NCI-H2029 (cell line): ENCODE results near the gene MRAP.
A peak's percentile ranks its signal among the peaks of the same experiment; 100 is the strongest.
"Not testable (repeated sequence)": the region's sequence is repeated elsewhere in the genome, so short reads cannot be mapped to it uniquely, and the experiment has no call there.

Experiments
- DNase-seq: peaks from one replicate; lab custom pipeline; 2025; lab: John Stamatoyannopoulos, UW

MRAP gene

DNA sequence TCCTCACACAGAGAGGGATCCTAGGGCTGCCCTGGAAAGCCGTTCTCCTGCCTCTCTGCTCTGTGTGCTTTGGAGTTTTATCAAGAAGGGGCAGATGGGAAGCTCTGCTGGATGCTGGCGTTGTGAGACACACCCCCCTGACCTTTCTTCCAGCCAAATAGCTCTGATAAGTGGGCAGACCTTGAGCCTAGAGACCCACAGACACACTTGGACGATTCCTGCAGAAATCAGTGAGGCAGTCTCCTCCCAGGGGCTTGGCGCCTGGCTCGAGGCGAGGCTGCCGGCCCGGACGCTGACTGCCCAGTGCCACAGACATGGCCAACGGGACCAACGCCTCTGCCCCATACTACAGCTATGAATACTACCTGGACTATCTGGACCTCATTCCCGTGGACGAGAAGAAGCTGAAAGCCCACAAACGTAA, at the start of gene MRAP:
TSS of gene MRAP (plus strand) at position 198 of the 424 bp plus-strand sequence. CDS start at position 315, 117 bp downstream.
- no peak for DNase-seq

DNA sequence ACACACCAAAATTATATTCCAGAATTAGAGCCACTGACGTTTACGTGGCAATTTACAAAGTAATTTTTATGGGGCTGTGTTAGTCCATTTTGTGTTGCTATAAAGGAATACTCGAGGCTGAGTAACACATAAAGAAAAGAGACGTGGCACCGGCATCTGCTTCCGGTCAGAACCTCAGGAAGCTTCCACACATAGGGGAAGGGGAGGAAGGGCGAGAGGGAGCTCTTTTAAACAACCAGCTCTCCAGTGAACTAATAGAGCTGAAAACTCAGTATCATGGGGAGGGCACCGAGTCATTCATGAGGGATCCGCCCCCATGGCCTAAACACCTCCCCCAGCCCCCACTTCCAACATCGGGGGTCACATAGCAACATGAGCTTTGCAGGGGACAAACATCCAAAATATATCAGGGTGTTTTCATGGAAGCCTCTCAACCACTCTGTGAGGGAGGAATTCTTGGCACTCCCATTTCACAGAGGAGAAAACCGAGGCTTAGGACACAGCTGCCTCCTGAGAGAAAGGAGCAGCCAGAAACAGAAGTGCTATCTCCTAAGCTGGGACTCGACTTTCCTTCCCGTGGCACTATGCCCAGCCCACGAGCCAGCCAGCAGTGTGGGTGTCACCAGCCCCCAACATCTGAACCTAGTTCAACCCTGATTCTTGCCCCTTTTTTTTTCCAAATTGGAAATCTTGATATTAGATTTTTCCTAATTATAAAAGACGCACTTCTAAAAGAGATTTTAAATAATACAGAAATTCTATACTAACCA, 49.0 kb upstream of the MRAP start:
- peak; percentile 44 for DNase-seq

DNA sequence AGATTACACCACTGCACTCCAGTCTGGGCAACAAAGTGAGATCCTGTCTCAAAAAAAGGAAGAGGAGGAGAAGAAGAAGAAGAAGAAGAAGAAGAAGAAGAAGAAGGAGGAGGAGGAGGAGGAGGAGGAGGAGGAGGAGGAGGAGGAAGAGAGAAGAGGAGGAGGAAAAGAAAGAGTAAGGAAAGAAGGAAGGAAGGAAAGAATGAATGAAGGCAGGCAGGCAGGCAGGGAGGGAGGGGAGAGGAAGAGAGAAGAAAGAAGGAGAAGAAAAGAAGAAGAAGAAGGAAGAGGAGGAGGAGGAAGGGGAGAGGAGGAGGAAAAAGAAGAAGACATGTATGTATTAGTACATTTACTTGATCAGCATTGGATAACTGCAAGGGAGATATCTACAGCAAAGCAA, 46.5 kb upstream of the MRAP start:
- no peak for DNase-seq

DNA sequence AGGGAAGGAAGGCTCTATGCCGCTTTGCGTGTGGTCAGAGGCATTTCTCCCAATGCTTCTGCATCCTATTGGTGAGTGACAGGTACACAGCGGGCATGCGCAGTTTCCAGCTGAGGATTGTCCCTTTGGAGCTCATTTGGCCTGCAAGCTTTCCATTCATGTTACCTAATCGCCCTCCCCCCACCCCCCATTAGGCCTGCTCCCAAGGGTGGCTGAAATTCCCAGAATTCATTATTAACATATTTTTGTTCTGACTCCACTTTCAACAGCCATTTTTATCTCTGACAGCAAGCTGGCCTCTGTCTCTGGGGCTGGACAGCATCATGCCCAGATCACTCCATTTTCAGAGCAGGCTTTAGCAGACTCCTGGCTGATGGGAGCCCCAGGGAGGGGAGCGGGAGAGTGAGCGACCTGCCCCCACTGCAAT, 45.4 kb upstream of the MRAP start:
- DNase-seq, result no peak

DNA sequence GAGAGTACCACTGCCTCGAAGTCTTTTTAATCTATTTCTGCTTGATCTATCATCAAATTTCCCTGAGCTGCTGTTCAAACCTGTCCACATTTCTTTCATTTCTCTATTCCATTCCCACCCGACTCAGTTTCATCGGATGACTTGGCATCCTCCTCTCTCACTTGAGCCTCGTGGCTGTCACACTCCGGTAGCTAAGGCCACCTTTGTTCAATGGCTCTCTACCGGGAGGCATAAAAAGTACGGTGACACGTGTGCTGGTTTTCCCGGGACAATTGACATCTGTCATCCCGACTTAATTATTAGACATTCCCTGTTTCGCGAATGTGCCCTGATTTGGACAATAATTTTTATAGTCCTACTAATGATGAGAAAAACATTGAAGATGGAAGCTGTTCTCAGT, 42.4 kb upstream of the MRAP start:
- DNase-seq, result no peak

DNA sequence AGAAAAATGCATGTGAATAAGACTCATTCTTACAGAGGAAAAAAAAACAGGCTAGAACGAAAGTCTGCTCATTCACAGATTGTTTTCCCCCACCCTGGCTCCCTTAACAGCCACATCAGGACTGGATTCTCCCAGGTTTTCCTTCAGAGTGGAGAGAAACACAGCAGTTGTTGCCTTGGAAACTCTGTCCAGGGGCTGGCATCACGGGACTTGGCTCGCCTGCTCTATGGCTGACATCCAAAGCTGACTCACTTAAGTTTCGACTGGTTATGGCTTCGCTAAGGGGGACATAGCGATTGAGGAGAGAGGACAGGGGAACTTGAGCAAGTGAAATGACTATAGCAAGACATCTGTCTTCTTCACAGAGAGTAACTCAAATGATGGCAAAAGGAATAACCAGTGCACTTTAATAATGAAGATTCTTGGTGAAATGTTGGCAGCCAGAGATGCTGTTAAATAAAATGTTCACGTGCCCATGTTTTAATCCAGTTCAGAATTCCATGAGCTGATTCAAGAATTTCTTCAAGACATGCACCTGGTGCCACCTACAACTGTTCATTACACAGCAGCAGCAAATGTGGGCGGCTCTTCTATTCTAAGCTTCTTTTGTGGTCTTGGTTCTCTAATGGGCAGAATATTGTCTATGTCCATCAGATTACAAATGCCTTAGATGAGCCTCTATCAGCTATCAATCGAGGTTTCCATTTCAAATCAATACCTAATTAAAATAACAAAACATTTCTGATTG, 41.6 kb upstream of the MRAP start:
- DNase-seq, result peak; percentile 89

DNA sequence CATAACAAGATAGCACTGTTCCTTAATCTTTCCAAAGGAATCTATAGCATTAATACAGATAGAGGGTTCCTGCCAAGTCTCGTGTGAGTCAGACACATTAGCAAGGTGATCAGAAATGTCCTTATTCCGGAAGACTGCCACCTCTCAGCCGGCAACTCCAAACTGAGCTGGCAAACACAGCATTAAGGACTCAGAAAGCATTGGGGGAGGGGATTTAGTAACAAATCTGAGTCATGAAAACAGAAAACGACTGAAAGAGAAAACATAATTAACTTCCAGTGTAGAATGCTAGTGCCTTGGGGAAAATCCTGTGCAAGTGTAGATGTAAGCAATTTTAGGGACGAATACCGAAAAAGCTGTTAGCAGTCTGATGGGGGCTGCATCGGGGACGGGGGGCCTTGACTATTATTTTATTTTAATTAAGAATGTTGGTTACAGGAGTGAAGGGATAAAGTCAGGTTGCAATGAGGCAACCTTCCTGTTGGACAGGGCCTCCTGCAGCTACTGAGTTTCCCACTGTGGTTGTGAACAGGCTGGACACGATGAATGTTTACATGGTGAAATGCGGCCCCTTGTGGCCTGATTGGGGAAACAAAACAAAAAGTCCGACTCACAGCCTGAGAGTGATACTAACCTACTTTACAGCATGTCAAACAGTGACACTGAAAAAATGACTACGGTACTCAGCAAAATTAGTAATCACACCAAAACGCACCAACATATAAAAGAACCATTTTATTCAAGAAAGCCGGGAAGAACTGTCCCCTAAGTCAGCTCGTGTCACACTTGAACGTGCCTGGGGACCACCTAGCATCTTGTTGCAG, 40.5 kb upstream of the MRAP start:
- DNase-seq, result peak; percentile 76

DNA sequence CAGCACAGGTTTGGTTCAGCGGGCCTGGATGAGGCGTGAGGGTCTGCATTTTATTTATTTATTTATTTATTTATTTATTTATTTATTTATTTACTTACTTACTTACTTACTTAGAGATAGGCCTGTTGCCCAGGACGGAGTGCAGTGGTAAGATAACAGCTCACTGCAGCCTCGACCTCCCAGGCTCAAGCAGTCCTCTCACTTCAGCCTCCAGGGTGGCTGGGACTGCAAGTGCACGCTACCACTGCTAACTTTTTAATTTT, 39.9 kb upstream of the MRAP start:
- DNase-seq, result not testable (repeated sequence)

DNA sequence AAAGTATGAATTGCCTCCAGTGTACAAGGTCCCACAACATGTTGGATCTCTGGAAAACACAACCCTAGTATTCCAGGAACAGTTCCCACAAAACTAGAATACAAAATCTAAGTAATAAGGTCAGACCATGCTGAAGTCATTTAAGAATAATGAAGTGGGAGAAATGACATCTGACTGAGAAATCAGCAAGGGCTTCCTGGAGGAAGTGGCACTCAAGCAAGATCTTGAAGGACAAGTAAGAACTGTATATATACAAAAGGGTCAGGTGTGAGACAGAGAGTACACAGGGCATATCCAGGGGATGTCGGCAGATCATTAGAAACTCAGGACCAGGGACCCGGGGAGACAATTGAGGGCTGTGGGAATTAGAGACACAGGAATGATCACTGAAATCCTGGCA, 38.5 kb upstream of the MRAP start:
- no peak for DNase-seq

DNA sequence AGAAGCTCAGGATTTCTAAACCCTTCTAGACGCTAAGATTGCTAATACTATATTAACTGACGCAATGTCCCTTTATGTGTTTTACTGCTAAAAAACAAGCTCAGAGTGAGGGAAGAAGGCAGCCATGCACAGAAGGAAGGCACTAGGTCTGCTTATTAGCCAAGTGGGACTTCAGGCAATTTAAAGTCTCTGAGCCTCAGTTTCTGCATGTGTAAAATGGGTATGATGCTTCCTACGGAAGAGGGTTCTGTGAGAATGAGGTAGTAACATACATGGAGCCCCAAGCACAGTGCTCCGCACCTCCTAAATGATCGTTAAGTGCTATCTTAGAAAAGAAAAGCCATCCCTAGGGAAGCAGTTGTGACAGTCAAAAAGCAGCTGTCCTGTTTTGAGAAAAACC, 36.7 kb upstream of the MRAP start:
- no peak for DNase-seq

DNA sequence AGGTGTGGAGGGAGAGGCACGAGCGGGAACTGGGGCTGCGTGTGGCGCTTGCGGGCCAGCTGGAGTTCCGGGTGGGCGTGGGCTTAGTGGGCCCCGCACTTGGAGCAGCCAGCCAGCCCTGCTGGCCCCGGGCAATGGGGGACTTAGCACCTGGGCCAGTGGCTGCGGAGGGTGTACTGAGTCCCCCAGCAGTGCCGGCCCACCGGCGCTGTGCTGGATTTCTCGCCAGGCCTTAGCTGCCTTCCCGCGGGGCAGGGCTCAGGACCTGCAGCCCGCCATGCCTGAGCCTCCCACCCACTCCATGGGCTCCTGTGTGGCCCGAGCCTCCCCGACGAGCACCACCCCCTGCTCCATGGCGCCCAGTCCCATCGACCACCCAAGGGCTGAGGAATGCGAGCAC, 33.3 kb upstream of the MRAP start:
- DNase-seq, result not testable (repeated sequence)

DNA sequence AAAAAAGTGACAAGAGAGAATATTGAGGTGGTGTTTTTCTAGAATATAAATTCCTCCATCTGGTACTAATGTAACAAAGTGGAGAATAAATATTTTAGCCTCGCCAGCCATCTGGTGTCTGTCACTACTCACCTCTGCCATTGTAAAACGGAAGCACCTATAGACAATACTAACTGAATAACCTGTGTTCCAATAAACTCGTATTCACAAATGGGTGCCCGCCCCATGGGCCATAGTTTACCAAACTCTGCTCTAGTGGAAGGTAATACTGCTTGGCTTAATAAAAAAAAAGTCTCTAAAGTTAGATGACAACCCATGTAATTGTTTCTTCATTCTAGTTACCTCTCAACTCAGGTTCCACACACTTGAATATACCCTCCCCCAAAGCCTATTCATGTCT, 27.9 kb upstream of the MRAP start:
- no peak for DNase-seq

DNA sequence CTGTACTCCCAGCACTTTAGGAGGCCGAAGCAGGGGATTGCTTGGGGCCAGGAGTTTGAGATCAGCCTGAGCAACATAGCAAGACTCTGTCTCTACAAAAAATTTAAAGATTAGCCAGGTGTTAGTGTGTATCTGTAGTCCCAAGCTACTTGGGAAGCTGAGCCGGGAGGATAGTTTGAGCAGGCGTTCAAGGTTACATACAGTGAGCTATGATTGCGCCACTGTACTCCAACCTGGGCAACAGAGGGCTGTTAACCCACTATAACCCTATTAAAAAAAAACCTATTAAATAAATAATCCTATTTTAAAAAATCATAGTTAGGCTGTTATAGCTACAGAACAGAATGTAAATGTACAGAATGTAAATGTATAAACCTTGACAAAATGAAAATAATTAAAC, 22.0 kb upstream of the MRAP start:
- DNase-seq, result no peak

DNA sequence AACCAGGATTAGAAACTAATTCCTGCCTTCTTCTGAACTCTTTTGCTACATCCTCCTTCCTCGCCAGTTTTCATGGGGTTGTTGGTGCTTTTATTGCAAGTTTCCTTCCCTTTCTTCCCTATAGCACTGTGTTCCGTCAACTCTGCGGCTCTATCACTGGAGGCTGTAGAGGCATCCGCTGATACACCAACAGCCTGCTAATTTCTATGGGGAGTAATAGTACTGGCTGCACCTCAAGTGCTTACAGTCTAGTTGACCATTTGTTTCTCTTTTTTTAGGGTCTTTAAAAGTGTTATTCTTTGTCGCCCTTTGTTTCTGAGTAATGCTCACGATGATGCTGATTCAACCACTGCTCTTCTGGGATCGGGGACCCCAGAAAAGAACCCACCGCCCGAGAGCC, 20.6 kb upstream of the MRAP start:
- no peak for DNase-seq

DNA sequence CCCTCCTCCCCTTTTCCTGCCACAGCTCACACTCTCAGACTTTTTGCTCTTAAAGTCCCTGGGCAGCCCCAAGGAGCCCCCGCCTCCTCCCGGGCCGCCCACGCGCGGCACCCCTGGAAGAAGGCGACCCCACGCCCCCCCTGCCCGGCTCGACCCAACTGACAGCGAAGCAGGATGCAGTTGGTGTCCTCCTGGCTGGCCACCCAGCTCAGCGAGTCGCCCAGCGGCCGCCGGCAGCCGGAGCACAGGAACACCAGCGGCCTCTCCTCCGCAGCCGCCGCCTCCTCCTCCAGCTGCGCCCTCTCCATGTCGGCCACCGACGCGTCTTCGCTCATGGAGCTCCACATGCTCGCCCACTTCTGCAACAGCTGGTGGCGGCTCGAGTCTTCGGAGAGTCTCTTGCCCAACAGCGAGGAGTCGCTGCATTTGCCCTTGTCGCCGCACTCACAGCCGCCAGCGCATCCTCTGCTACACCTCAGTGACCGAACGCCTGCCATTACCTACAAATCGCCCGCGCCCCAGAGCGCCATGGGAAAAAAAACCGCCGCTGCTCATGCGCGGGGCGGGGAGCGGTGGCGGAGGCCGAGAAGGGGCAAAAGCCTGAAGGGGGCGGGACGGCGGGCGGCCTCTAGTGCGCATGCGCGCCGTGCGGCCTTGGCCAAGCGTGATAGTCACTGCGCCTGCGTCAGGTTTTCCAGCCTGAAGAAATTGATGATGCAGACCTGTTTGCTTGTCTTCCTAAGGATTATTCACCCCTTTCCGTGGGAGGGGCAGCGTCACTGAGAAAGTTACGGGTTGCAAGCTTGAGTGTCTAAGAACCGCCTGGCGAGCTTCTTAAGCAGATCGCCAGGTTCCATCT, 19.9 kb upstream of the MRAP start, which contains the start of gene MIS18A:
TSS of gene MIS18A (minus strand) at position 532 of the 859 bp plus-strand sequence. CDS start at position 497, 35 bp downstream.
- DNase-seq, result peak; percentile 90

DNA sequence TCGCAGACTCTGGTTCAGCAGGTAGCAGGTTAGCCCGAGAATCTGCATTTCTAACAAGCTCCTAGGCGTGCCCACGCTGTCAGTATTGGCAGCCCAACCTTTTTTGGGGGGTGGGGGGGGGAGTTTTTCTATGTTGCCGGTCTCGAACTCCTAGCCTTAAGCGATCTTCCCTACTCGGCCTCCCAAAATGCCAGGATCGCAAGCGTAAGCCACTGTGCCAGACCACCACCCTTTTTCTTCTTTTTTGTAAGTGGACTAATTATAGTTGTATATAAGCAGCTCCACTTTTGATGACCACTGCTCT, 19.3 kb upstream of the MRAP start:
- no peak for DNase-seq

DNA sequence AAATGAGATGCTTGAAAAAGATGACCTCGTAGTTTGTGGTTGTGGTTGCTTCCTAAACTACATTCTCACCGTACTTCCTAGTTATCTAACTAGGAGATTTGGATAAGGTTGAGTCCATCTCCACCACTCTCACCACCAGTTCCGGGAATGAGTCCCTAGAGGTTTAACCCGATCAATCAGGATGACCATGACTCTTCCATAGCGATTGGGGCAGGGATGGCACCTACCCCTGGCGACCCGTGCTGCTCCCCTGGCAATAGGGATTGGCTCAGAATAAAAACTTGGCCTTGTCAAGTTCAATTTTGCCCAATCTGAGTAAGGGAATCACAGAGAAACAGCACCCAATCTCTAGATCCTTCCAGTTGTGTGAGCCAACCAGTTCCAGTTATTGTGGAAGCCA, 17.1 kb upstream of the MRAP start:
- no peak for DNase-seq

DNA sequence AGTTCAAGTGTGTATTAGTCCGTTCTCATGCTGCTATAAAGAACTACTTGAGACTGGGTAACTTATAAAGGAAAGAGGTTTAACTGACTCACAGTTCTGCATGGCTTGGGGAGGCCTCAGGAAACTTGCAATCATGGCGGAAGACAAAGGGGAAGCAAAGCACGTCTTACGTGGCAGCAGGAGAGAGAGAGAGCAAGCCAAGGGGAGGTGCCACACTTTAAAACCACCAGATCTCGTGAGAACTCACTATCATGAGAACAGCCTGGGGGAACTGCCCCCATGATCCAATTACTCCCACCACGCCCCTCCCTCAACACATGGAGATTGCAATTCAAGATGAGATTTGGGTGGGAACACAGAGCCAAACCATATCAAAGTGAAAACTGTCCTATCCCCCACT, 15.7 kb upstream of the MRAP start:
- DNase-seq, result no peak

DNA sequence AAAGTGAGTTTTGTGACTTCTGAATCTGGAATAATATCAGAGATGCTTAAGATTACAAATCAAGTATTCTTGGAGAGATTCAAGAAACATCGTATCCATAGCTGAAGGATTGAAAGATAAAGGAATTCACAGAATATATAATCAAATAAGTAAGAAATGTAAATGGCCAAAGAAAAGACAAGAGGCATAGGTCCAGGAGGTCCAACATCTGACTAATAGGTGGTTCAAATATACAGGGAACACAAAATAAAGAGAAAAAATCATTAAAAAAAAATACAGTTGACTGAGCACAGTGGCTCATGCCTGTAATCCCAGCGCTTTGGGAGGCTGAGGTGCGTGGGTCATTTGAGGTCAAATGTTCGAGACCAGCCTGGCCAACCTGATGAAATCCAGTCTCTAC, 13.2 kb upstream of the MRAP start:
- DNase-seq, result no peak

DNA sequence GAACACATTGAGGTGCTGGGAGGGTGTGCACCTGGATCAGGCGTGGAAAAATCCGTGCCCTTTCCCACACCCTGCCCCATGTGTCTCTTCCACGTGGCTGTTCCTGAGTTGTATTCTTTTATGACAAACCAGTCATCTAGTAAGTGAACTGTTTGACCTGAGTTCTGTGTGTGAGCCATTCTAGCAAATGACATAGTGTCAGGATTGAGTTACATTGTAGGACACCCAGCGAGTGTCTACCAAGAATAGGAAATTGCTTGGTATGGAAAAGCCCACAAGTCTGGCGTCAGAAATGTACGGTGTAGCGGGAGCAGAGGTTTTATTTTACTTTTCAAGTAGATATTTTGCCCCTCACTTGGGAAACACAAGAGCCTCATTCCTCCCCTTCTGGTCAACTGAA, 1.2 kb upstream of the MRAP start:
- DNase-seq, result no peak

DNA sequence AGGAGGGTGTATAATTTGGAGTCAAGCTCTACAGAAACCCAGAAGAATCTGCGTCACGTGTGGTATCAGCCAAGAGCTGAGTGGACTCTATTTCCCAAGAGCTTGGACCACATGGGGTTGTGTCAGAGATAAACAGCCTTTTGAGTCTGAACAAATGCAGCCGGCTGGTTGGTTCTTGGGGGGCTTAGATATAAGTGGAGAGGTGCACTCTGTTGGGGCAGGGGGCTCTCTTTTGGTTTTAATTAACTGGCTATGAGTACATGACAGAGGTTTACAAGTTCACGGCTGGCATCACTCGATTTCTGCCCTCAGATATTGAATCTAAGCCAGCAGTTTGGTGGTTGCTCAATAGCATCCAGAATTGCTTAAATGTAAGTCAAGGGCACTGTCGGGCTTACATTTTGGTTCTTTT, 501 bp upstream of the MRAP start:
- no peak for DNase-seq

DNA sequence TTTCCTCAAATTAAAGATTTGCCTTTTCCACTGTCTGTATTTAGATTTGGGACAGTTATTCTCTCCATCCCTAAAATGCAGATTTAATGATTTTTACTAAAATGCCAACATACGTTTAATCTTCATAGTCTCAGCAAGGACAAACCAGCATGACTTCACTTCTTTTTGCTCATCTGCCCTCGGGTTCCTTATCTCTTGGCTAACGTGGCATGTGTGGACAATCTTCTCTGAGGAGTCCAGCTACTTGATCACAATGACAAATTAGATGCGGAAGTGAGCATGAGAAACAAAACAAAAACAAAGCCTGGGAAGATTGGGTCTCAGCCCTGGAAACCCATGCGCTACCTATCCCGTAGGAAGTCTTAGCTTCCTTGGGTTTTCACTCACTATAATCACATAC, 1.0 kb downstream of the MRAP start:
- DNase-seq, result no peak
